AG04450 (cell line): ENCODE data around the gene H3-3A. TPM values are rescaled to one million over a fixed set of nuclear protein-coding genes. Genes with fewer than 3 reads are reported as not detected.

Experiments
- CTCF ChIA-PET: fragments of 300-600, 350-600 bp; formaldehyde crosslinking; extraction: SDS; loops from one replicate; lab custom pipeline; 2022; ENCODE audit warnings: antibody characterized with exemption, inconsistent platforms; lab: Charles Lee
- POLR2A ChIA-PET: fragments of 350-600 bp; formaldehyde crosslinking; extraction: SDS; loops from one replicate; lab custom pipeline; 2021; ENCODE audit warnings: antibody characterized with exemption, inconsistent platforms; lab: Yijun Ruan, JAX
- DNase-seq: peaks from one replicate; pipeline ENCODE4 v3.0.0-alpha.2; 2011; ENCODE audit warnings: low read depth, low spot score
- H3K27ac ChIP-seq: one replicate; pipeline ENCODE4 v1.5.1; 2012; ENCODE audit warnings: low read depth, low read length, control low read depth
- H3K27me3 ChIP-seq: one replicate; pipeline ENCODE4 v1.6.0; 2012; ENCODE audit warnings: low read length; ENCODE audit not compliant: control insufficient read depth, insufficient read depth
- H3K4me3 ChIP-seq: 2 replicates; pipeline ENCODE4 v1.5.1; 2011; ENCODE audit warnings: mild to moderate bottlenecking, low read depth, low read length, control low read depth
- H3K9me3 ChIP-seq: 2 replicates; pipeline ENCODE4 v1.5.1; 2012; ENCODE audit warnings: low read length; ENCODE audit not compliant: control insufficient read depth, insufficient read depth
- polyA plus RNA-seq: library from polyadenylated mRNA; depleted of rRNA; stranded (reverse); fragments of >200 nt; gene quantifications from 2 replicates; pipeline ENCODE4 v1.2.3, GENCODE V29; 2011; rRNA removed
- TF ChIP-seq, protein P1 (sequence below): IDR thresholded peaks from 2 replicates; pipeline ENCODE4 v1.5.1; 2011; ENCODE audit warnings: low read depth, low read length, control low read depth, inconsistent platforms

Gene H3-3A
- polyA plus RNA-seq, 1 experiment = 330 TPM

DNA sequence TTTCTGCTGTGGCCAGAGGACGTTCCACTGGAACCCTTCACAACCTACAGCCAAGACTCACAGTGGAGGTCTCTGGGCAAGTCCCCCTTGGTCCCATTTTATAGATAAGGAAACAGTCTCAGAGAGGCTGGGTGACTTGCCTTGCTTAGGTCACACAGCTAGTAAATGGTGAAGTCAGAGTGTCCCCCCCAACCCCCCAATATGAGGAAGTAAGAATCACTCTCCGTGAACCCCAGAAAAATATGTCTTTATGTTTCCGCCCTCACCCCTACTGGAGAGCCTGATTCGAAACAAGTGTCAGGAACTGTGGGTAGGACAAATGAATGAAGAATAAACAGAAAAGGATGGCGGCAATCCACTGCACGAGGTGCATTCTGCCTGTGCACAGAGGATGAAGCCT, 56.7 kb downstream of the H3-3A start:
- DNase-seq = no peak
- H3K27me3 ChIP-seq = peaks cover 3% of the 10 kb centered on the region
- ChIA-PET POLR2A (no interaction called here), CTCF (interaction anchor here (1.2 to 1.3 kb wide), 2 partner anchors 54 to 122 kb away, joined by 3 to 9 read pairs; no protein-coding TSS in a partner anchor)
- no peak overlapping the region for H3K27ac ChIP-seq
- TF ChIP-seq, protein P1, sequence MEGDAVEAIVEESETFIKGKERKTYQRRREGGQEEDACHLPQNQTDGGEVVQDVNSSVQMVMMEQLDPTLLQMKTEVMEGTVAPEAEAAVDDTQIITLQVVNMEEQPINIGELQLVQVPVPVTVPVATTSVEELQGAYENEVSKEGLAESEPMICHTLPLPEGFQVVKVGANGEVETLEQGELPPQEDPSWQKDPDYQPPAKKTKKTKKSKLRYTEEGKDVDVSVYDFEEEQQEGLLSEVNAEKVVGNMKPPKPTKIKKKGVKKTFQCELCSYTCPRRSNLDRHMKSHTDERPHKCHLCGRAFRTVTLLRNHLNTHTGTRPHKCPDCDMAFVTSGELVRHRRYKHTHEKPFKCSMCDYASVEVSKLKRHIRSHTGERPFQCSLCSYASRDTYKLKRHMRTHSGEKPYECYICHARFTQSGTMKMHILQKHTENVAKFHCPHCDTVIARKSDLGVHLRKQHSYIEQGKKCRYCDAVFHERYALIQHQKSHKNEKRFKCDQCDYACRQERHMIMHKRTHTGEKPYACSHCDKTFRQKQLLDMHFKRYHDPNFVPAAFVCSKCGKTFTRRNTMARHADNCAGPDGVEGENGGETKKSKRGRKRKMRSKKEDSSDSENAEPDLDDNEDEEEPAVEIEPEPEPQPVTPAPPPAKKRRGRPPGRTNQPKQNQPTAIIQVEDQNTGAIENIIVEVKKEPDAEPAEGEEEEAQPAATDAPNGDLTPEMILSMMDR = no peak
- no peaks in the 10 kb centered on the region for H3K9me3 ChIP-seq
- H3K4me3 ChIP-seq = no peak overlapping the region

DNA sequence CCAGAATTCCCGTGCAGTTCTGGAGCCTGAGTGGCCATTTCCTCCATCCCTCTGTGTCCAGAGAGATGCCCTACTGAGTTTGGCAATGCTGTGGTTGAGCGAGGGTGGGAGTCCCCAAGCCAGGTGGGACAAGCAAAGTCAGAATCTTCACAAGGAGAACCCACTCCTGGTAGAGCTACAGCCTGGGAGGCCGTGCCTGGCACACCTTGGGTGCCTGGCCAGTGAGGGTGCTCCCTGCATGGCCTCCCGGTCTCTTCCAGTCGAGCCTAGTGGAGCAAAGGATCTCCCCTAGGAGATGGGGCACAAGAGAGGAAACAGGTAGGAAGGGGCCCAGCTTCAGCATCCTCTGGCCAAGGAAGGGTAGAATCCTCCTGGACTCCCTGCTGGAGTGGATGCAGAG, 57.9 kb downstream of the H3-3A start:
- Histone ChIP-seq H3K4me3 (no peak overlapping the region), H3K27ac (no peak overlapping the region), H3K9me3 (no peaks in the 10 kb centered on the region), H3K27me3 (peaks cover 3% of the 10 kb centered on the region)
- no peak for DNase-seq
- ChIA-PET CTCF (interaction anchor here (1.0 to 2.0 kb wide), 7 partner anchors 9 to 133 kb away, joined by 3 to 52 read pairs (median 4); no protein-coding TSS in a partner anchor), POLR2A (interaction anchor here (1.1 kb wide), 1 partner anchor 55 kb away, joined by 3 read pairs; no protein-coding TSS in a partner anchor)
- TF ChIP-seq, protein P1 = no peak

DNA sequence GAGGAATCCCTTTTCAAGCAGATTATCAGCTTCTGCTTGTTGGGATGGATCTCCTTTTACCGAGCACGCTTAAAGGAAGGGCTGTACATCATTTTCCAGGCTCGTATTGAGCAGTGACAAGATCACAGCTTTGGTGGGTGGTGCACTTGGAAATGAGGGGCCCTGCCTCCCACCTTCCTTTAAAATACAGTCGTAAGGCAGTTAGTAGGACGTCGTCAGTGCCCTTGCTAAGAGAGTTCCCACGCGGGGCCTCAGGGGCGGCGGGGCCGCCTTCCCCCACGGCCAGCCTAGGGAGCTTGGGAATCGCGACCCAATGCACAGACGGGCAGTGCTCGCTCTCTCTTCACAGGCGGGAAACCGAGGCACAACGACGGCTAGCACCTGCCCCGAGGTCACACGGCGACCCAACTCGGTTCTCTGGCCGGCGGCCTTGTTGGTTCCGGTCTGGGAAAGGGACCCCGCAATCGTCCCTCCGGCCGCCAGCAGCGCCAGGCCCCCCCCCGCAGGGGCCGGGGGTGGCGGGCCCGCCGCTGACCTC, 58.6 kb downstream of the H3-3A start:
- TF ChIP-seq, protein P1 = no peak
- peaks cover 3% of the 10 kb centered on the region for H3K27me3 ChIP-seq
- ChIA-PET POLR2A (interaction anchor here (1.1 kb wide), 1 partner anchor 56 kb away, joined by 3 read pairs; no protein-coding TSS in a partner anchor), CTCF (interaction anchor here (0.7 to 2.0 kb wide), 7 partner anchors 10 to 134 kb away, joined by 3 to 52 read pairs (median 4); no protein-coding TSS in a partner anchor)
- no peaks in the 10 kb centered on the region; the same call in 1 of the 2 replicates for H3K9me3 ChIP-seq
- H3K4me3 ChIP-seq = peak overlapping the region; percentile 41; the same call in 1 of the 2 replicates
- H3K27ac ChIP-seq = no peak overlapping the region
- no peak for DNase-seq

Other genes starting within 250 kb of the H3-3A start
- gene TMEM63A, start 180.3 kb upstream of the H3-3A start, polyA plus RNA-seq = 16.8 and 17.1 TPM in 2 replicates
- 0.05 TPM in 1 of 2 replicates, not detected in the other for gene LEFTY1, start 173.6 kb upstream of the H3-3A start, polyA plus RNA-seq
- gene PYCR2, start 138.5 kb upstream of the H3-3A start, polyA plus RNA-seq = 29.4 and 37.5 TPM in 2 replicates
- gene LEFTY2, start 121.5 kb upstream of the H3-3A start, polyA plus RNA-seq = not detected in 2 replicates
- 12.7 and 15.9 TPM in 2 replicates for gene SDE2, start 63.4 kb upstream of the H3-3A start, polyA plus RNA-seq
- gene ACBD3, start 124.0 kb downstream of the H3-3A start, polyA plus RNA-seq = 49.6 and 63.0 TPM in 2 replicates
- gene MIXL1, start 160.9 kb downstream of the H3-3A start, polyA plus RNA-seq = 0.12 and 0.21 TPM in 2 replicates
- 1.5 and 2.2 TPM in 2 replicates for gene LIN9, start 246.4 kb downstream of the H3-3A start, polyA plus RNA-seq